Activated CD8-positive, alpha-beta memory T cell treated with anti-CD3 and anti-CD28 coated beads for 1 hour (primary cell): Measurements from ENCODE around the gene ART4.
A peak's percentile ranks its signal among the peaks of the same experiment; 100 is the strongest.

Source experiments
- DNase-seq, 2 donors: peaks; one replicate each; pipeline ENCODE4 v3.0.0-alpha.2; 2020; ENCODE audit warnings: low read depth in 1 of 2; ENCODE audit errors: extremely low read depth in 1 of 2

Gene ART4

DNA sequence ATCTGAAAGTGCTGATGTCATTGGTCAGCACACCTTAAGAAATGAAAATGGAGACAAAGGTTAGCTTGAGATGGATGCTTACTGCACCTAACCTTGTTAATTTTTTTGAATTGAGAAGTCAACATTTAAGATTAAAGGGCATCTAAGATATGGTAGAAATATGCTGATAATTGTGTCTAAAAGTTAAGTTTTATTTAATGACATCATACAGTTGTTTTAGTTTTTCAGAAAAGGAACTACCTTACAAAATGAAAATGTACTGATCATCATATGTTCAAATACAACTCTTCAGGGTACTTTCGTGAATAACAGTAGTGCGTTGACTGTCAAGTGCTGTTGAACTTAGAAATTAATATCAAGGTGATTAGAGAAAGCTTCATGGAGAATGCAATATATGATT, 31.8 kb downstream of the ART4 start:
- DNase-seq = no peak

DNA sequence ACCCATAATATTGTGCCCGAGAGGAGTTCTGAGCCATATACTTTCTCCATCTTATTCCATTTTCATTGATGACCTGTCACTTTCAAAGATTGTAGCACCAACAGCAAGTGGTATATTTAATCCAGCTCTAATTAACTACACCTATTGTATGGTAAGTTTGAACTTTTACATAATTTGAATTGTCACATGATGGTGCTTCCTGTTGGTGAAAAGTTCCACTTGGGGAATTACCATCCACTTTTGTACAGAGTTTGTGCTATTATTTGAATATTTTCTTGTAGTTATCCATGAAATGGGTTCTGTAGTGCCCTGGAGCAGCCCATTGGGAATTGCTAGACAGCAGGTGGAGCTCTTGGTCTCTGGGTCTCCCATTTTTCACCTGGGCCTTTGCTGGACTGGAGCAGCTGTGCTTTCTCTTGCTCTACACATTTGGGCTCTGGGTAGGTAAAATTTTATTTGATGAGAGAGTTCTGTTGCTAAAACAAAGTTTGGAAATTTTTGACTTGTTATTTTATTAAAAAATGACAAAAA, 32.3 kb downstream of the ART4 start:
- no peak for DNase-seq

DNA sequence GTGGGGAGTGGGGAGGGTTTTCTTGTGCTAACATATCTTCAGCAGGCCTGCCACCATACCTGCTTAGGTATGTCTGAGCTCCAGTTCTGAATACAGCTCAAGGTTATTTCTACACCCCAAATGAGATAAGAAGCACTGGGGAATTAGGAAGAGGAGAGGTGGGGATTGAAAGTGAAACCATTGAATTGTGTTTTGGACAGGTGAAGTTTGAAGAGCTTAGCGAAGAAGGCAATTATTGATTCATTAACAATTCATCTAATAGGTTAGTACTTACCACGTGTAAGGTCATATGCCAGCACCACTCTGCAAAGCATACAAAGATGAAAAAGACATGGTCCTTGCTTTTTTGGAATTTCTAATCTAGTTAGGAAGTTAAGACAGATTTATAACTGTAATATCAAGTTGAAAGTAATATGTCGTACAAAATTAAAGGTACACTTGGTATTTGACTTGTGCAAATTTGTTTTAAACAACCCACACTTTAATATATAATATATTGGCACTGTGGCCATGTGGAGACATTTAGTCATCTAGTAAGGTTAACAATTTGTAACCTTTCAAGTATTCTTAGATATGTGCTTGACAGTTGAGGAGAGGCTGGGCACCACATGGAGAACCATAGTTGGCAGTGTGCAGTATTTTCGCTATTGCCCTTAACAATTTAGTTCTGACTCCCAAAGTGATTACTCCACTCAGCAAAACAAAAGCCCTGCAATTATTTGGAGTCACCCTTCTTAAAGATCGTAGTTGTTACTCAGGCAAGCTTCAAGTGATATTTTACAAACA, 33.0 kb downstream of the ART4 start:
- no peak for DNase-seq

DNA sequence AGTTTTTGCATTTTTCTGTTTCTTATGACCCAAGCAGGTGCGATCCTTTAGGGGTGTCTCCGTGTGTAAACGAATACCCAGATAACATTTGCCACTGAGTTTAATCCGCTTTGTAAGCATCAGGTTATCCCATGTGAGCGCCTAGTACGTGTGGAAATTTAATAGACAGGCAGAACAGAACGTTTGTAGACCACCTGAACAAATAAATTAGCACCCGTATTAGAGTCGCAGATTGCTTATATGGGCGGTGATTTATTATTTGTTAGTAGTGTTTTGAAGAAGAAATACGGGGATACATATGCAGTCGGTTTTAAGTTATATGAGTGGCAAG, 39.5 kb downstream of the ART4 start:
- DNase-seq = no peak

DNA sequence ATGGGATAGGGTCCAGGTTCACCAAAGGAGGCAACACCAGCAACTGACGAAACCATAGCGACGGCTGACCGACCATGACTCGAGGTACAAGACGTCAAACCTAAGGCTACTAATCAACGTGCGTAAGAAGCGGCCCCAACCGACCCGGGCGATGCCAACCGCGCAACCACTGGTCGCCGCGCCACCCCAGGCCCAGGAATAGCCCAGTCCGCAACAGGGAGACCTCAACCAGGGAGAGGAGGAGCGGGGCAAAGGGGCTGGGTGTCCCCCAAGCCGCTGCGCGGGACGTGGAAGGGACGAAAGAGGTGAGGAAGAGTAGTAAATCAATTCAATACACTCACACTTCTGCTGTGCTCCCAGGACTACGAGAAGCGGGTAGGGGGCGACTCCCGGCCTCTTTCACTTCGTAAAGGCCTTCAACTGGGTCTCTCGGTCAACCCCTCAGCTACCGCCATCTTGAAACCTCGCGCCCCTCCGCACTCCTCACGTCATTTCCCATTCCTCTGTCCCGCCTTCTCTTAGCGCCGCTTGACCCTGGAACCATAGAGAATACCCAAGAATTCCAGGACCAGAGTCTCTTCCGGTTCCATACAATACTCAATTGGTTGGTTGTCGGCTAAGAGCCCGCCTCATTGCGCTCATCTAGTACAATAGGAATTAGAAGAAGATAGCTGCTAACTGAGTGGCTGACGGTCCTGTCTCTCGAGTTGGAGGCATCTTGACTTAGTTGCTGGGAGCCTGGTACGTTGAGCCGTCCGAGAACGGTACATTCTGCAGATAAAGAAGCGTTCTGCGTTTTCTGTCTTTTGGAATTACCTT, 40.1 kb downstream of the ART4 start, which contains the start of the genes C12orf60 and WBP11:
C12orf60 (plus strand) TSS at position 660 of the 819 bp plus-strand sequence. CDS start 19,266 bp downstream, outside the sequence.
WBP11 (minus strand) TSS at position 468 of the 819 bp plus-strand sequence. CDS start 2,095 bp downstream, outside the sequence.
- DNase-seq = peak; percentile 73 to 75

DNA sequence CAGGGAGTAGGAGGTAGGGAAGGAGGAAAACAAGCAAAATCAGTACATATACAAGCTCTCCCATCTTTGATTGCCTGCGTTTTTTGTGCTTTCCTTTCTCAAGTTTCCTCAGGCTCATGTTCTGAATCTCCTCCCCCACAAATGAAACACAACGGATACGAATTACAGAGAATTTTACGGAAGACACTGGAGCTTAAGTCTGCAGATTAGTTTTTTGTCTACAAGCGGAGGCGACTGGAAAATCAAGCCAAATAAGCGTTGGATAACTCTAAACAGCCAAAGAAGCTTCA, 40.7 kb downstream of the ART4 start:
- DNase-seq = no peak

DNA sequence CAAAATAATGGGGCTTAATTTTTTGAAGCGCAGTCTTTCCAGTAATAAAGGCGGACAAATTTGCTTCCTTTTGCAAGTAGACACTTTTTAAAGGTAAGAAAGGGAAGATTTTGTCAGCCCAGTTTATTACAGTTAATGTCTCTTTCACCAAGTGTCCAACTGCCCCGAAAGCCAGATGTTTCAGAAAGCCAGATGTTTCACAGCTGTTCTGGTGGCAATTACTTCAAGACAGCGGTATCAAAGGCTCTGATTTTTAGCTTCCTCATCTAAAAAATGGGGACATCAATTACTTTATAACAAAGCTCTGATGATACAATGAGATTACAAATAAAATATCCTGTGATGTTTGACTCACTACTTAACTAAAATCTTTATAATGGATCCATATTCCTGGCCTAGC, 41.1 kb downstream of the ART4 start:
- no peak for DNase-seq

DNA sequence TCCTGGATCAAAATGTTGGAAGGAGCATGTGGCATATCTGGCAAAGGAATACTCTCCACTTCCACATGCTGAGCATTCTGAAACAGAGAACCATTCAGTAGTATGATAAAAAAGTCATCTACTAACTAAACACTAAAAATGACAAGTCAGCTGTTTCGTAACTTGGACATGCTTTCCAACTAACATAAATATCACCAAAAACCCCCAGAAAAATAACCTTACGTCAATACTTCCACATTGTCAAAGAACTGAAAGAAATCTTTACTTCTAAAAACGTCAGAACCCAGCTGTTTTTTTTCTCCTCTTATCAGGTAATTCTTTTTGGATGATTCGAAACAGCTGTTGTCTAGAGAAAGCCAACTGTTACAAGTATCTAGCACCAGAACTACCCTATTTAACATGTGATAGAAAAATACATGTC, 48.3 kb downstream of the ART4 start:
- no peak for DNase-seq

DNA sequence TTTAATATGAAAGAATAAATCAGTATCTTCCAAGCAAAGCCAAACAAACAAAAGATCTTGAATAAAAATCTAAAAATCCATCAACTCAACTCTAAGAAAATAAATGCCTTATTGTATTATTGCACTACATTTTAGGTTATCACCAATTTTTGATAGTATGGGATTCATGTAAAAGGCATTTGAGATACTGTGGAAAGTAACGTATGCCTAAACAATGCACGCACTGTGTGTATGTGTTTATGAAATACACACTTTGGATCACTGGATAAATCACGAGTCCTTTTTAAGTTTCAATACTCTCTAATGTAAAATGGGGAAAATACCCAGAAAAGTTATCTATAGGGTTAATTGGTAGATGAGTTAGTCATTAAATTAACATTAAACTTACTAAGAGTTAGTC, 57.8 kb downstream of the ART4 start:
- no peak for DNase-seq

DNA sequence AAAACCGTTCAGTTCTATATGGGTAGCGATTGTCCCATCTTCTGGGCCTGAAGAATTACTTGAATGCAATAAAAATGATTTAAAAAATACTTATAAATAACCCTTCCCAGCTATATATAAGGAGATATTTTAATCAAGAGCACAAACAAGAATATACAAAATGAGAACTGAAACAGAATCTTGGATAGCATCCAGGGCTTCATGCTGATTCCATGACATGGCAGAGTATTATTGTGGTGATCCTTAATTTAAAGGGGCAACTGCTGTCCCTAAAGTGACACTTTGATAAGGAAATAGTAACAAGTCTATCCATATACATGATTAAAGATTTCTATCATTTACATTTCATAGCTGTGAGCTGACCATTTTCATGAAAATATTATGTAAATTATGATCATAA, 58.9 kb downstream of the ART4 start:
- no peak for DNase-seq

DNA sequence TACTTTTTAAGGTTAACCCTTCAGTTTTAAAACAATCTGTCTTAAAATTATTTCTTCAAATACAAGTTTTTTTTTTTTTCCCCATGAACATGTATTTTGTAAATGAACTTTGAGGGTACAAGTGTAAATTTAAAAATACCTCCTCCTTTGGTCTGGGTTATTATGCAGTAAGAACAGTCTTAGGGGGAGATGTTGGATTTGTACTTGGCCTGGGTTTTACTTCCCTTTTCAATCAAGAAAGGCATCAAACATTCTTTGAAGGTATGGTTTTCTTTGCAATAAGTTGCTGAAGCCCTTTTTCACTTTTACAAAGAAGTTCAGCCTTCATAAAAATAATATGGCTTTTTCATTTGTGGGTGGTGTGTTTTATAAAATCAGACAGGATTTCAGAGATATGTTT, 60.6 kb downstream of the ART4 start:
- DNase-seq = no peak

DNA sequence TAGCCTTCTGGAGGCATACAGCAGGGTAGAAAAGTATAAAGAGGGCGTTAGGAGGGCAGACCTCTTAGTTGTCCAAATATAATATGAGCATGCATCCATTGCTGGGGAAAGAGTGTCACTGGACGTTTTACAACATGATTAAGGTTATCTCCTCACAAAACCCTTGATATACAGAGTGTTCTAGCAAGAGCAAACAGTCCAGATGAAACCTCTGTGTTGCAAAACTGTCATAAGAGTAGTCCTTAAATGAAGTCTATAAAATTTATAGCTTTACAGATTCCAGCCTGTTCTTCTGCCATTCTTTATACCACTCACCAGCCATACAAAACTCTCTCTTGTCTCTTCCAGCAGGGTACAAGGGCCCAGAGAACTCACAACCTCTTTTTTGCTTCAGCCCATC, 61.8 kb downstream of the ART4 start:
- no peak for DNase-seq

DNA sequence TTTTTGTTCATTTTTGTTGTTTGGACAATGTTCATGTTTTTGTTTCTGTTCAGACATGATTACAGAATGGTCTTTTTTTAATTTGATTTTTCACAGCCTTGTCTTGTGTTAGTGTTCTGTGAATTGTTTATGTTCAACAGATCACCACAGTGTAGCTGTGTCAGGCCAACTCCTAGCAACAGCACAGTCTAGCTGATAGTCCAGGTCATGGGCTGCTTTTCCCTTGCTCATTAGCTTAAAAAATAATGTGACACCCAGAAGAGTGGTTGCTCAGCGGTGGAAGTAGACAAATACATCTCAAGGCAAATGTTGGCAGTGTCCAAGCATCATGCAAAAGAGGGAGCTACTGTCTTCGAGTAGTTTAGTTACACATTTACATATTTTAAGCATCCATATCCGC, 62.5 kb downstream of the ART4 start:
- no peak for DNase-seq

DNA sequence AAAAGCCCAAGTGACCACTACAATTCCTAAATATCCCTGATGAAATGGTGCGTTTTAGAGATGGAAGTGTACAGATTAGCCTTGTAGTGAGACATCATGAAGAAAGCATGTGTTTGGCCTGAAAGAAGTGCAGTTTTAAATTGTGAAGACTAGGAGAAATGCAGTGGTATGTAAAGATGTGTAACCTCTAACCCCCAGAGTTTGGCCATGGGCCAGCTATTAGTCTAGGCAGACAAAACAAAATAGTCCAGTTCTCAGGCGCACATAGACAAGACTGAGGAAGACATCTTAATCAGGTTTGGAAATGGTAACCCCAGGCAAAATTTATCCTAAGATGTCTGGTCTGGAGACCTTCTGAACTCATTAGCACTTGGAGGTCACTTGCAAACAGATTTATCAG, 63.5 kb downstream of the ART4 start:
- DNase-seq = no peak

DNA sequence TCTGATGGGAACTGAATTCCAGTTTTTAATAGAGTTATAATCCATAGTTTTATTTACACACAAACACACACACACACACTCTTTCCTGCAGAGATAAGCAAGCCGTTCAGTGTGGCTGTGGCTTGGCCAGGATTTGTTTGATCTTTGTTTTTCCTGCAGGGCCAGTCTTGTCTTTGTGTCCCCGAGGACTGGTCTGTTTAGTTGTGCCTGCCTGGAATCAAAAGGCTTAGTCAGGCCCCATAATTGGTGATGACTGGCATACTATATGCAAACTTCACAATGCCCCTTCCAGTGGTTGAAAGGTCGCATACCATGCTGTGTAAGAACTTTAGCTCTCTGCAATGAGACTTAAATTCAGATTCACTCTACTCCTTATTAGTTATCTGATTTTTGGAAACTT, 66.1 kb downstream of the ART4 start:
- no peak for DNase-seq

DNA sequence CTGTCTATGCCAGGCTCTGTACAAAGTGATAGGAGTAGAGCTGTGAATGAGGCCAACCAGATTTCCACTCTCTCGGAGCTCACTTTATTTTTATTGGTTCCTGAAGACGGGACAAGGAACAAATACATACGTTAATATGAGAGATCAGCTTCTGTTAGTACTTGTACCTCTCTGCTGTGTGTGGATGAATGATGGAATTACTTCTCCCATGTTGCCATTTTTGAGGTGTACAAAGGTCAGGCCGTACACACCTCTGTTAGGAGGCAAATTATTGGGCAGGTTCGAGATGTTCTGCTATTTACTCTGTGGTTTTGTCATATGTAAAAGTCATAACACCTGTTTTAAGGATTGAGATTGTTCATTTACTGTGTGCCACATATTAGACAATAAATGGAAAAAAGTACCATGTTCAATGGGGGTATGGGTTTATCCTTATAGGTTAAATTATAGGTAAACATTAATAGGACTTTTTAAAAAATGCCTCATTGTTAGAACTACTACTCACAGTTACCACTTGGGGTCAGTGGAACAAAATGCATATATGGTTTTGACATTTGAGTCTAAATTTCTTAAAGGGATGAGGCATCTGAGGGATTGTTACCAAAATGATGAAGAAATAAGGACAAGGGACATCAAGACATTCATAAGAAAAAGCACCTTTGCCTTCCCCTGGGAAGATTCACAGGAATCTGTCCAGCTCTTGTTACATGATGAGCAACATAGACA, 66.9 kb downstream of the ART4 start:
- no peak for DNase-seq

DNA sequence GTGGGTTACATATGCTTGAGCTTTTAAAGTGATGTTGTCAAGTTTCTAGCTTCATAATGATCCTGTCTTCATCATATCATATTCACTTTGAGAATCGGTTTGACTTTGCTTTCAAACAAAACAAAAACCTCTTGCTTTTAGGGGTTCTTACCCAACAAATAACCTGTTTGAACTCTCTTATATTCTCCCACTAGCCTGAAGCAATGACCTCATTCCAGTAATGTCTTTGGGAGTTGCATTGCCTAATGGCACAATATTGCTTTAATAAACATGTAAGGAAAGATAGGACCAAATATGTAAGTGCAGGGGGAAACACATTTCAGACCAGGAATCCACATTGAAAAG, 67.7 kb downstream of the ART4 start:
- DNase-seq = no peak
